ENCODE measurements around the gene CWH43.
"Not testable (repeated sequence)": the region's sequence is repeated elsewhere in the genome, so short reads cannot be mapped to it uniquely, and the experiment has no call there.

CWH43 gene

GRCh38 chr4:49098034-49098759 is 112.1 kb downstream of the CWH43 start:
- not testable (repeated sequence) for DNase-seq

DNA sequence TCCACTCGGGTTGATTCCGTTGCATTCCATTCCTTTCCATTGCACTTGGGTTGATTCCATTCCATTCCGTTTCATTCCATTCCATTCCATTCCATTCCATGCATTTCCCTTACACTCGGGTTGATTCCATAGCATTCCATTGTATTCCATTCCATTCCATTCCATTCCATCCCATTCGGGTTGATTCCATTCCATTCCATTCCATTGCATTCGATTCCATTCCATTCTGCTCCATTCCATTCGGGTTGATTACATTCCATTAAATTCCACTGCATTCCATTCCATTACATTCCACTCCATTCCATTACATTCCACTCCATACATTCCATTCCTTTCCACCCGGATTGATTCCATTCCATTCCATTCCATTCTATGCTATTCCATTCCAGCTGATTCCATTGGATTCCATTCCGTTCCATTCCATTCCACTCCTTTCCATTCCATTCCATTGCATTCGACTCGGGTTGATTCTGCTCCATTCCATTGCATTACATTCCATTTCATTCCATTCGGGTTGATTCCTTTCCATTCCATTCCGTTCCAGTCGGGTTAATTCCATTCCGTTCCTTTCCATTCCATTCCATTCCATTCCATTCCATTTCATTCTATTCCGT is 113.9 kb downstream of the CWH43 start:
- DNase-seq: not testable (repeated sequence)

DNA sequence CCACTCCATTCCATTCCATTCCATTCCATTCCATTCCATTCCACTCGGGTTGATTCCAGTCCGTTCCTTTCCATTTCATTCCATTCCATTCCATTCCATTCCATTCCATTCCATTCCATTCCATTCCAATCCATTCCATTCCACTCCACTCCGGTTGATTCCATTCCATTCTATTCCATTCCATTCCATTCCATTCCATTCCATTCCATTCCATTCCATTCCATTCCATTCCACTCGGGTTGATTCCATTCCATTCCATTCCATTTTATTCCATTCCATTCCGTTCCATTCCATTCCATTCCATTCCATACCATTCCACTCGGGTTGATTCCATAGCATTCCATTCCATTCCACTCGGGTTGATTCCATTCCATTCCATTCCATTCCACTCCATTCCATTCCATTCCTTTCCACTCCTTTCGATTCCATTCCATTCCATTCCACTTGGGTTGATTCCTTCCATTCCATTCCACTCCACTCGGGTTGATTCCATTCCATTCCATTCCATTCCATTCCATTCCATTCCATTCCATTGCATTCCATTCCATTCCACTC is 116.3 kb downstream of the CWH43 start:
- not testable (repeated sequence) for DNase-seq

DNA sequence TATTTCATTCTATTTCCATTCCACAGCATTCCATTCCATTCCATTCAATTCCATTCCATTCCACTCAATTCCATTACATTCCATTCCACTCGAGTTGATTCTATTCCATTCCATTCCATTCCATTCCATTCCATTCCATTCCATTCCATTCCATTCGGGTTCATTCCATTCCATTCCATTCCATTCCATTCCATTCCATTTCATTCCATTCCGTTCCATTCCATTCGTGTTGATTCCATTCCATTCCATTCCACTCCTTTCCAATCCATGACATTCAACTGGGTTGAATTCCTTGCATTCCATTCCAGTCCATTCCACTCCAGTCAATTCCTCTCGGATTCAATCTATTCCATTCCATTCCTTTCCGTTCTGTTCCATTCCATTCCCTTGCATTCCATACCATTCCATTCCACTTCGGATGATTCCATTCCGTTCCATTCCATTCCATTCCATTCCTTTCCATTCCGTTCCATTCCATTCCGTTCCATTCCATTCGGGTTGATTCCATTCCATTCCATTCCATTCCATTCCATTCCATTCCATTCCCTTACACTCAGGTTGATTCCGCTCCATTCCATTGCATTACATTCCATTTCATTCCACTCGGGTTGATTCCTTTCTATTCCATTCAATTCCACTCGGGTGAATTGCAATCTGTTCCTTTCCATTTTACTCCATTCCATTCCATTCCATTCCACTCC is 117.5 kb downstream of the CWH43 start:
- not testable (repeated sequence) for DNase-seq

- not testable (repeated sequence) for DNase-seq
Observed at GRCh38 chr4:49104231-49104930, 118.3 kb downstream of the CWH43 start.

- not testable (repeated sequence) for DNase-seq
Observed at GRCh38 chr4:49105248-49105904, 119.3 kb downstream of the CWH43 start.

- not testable (repeated sequence) for DNase-seq
Observed at GRCh38 chr4:49107262-49107661, 121.2 kb downstream of the CWH43 start.

- DNase-seq: not testable (repeated sequence)
Observed at GRCh38 chr4:49108183-49108978, 122.3 kb downstream of the CWH43 start.

- DNase-seq: not testable (repeated sequence)
Observed at GRCh38 chr4:49109567-49110166, 123.6 kb downstream of the CWH43 start.

GRCh38 chr4:49110579-49110978 is 124.5 kb downstream of the CWH43 start:
- not testable (repeated sequence) for DNase-seq
